T-helper 2 cell (primary cell): ENCODE measurements around the gene ZNF90.
"Not testable (repeated sequence)": the region's sequence is repeated elsewhere in the genome, so short reads cannot be mapped to it uniquely, and the experiment has no call there.

Experiments used
- DNase-seq, 5 experiments: peaks; one replicate each; pipeline versions ENCODE4 v3.0.0 to v3.0.0-alpha.2; 2012 to 2022

ZNF90 gene

DNA sequence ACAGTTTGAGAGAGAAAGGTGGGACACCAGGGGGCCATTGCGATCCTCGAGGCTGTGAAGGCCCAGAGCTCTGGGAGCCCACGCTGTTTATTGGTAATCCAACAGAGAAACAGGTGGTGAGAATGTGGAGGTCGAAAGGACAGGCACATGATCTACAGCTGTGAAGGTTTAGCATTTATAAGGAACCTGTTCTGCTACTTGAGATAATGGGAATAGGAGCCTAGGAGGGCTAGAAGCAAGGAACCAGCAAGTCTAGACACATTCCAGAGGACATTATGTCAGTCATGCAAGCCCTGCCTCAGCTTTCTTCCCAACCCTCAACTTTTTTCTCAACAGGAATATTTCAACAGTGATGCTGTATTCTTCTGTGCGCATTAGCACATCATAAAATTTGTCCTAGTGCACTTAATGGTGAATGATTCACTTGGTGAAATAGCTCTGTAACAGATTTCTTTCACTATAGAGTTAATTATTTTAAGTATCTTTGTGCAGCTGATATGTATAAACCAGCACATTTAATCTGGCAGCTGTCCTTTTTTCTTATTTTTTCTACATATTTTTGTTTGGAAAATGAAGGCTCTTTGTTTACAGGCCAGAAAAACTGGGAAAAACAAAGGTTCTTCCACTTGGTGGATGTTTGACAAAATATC is 25.4 kb downstream of the ZNF90 start:
- no peak for DNase-seq

DNA sequence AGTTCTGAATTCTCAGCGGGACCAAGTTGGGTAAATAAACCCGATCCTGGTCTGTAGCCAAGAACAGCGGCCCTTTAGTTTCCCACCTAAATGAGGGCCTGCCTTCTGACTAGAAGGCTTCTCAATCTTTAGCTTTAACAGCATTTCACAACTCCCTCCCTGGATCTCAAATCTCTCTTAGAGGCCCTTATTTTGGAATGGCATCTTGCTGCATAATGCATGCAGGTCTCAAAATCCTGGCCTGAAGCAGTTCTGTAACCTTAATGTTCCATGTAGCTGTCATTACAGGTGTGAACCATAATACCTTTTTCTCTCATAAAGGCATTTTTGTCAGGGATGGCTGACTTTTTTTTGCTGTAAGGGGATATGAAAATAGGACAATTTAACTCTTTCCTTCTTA is 29.5 kb downstream of the ZNF90 start:
- no peak for DNase-seq

DNA sequence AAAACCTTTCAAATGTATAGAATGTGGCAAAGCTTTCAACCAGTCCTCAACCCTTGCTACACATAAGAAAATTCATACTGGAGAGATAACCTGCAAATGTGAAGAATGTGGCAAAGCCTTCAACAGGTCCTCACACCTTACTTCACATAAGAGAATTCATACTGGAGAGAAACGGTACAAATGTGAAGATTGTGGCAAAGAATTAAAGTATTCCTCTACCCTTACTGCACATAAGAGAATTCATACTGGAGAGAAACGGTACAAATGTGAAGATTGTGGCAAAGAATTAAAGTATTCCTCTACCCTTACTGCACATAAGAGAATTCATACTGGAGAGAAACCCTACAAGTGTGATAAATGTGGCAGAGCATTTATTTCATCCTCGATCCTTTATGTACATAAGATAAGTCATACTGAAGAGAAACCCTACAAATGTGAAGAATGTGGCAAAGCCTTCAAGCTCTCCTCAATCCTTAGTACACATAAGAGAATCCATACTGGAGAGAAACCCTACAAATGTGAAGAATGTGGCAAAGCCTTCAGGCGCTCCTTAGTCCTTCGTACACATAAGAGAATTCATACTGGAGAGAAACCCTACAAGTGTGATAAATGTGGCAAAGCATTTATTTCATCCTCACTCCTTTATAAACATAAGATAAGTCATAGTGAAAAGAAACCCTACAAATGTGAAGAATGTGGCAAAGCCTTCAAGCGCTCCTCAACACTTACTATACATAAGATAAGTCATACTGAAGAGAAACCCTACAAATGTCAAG is 40.5 kb downstream of the ZNF90 start:
- not testable (repeated sequence) for DNase-seq

DNA sequence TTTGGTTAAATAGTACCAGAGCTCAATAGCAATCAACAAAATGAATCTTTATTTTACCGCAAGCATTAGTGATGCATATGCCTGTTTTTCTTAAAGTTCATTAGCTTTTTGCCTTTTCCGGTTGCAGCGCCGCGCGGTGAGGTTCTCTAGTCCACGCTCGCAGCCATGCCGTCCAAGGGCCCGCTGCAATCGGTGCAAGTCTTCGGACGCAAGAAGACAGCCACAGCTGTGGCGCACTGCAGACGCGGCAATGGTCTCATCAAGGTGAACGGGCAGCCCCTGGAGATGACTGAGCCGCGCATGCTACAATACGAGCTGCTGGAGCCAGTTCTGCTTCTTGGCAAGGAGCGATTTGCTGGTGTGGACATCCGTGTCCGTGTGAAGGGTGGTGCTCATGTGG is 47.1 kb downstream of the ZNF90 start:
- no peak for DNase-seq

DNA sequence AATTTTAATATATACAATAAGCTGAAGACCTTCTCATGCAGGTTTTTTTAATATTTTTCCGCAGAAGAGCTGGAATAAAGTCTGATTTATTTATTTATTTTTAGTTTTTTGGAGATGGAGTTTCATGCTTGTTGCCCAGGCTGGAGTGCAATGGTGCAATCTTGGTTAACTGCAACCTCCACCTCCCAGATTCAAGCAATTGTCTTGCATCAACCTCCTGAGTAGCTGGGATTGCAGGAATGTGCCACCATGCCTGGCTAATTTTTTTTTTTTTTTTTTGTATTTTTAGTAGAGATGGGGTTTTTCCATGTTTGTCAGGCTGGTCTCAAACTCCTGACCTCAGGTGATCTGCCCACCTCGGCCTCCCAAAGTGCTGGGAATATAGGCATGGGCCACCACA is 55.1 kb downstream of the ZNF90 start:
- not testable (repeated sequence) for DNase-seq

DNA sequence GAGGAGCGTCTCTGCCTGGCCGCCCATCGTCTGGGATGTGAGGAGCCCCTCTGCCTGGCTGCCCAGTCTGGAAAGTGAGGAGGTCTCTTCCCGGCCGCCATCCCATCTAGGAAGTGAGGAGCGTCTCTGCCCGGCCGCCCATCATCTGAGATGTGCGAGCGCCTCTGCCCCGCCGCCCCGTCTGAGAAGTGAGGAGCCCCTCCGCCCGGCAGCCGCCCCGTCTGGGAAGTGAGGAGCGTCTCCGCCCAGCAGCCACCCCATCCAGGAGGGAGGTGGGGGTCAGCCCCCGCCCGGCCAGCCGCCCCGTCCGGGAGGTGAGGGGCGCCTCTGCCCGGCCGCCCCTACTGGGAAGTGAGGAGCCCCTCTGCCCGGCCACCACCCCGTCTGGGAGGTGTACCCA is 59.9 kb downstream of the ZNF90 start:
- DNase-seq = not testable (repeated sequence)

DNA sequence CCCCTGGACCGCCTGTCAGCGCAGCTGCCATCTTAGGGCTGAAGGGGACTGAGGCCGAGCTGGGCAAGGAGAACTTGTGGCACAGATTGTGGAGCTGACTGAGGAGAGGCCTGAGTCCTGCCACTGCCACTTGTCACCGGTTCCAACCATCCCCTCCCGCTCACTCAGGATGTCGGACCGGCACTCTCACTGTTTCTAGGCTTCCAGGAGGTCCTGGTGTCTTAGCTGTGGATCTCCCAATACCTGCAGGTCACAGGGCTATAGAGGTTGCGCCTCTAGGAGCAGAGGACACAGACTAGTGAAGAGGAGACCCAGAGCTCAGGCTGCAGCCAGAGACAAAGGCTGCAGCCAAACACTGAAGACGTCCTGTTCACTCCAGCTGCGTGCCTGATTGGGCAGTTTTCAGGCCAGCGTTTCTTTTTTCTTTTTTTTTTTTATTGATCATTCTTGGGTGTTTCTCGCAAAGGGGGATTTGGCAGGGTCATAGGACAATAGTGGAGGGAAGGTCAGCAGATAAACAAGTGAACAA is 73.9 kb downstream of the ZNF90 start:
- no peak for DNase-seq

DNA sequence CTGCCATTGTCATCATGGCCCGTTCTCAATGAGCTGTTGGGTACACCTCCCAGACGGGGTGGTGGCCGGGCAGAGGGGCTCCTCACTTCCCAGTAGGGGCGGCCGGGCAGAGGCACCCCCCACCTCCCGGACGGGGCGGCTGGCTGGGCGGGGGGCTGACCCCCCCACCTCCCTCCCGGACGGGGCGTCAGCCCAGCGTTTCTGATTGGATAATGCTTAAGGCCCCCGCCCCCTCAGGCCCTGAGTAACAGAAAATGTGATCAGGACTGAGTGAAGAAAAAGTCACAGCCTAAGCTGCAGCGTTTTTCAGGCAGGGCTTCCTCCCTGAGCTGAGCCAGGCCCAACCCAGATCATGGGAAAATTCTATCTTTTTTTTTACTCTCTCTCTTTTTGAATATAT is 74.7 kb downstream of the ZNF90 start:
- not testable (repeated sequence) for DNase-seq

DNA sequence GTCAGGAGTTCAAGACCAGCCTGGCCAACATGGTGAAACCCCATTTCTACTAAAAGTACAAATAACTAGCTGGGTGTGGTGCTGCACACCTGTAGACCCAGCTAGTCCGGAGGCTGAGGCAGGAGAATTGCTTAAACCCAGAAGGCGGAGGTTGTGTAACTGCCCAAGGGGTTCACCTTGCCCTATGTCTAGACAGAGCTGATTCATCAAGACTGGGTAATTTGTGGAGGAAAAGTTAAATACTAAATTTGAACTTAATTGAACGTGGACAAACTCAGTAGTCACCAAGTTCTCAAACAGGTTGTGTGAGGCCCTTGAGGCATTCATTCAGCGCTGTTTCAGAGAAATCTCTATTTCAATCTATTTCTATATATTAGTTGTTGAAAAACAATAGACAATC is 75.5 kb downstream of the ZNF90 start:
- no peak for DNase-seq

DNA sequence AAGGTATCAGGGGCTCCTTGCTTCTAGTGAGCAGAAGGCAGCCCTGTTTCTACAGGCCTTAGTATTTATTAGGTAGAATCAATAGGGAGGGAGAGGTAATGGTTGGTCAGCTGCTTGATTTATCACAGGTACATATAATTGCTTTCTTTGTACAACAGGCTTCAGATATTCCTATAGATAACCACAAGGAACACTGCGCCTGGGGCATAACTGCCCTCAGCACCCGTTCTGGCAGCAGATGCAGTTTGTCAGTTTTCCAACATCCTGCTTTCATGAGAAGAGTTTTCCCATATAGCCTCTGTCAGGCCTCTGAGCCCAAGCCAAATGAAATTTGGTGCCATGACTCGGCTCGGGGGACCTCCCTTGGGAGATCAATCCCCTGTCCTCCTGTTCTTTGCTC is 76.8 kb downstream of the ZNF90 start:
- no peak for DNase-seq

DNA sequence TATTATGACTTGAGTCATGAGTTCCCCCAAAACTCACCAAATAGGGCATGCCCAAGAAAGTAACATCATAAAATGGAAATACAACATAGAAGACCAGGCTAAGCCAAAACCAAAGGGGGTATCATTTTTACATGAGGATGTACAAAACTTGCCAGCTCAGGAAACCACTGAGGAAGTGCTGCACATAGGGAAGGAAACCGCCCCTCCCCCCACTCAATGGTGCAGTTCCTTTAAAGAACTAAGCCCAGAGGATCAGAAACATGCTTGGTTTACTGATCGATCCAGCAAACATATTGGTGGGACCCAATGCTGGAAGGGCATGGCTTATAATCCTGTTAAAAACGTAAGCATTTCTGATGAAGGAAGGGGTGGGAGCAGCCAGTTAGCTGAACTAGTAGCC is 85.0 kb downstream of the ZNF90 start:
- peak in 2 of 5 experiments; percentile 5 to 7 for DNase-seq

DNA sequence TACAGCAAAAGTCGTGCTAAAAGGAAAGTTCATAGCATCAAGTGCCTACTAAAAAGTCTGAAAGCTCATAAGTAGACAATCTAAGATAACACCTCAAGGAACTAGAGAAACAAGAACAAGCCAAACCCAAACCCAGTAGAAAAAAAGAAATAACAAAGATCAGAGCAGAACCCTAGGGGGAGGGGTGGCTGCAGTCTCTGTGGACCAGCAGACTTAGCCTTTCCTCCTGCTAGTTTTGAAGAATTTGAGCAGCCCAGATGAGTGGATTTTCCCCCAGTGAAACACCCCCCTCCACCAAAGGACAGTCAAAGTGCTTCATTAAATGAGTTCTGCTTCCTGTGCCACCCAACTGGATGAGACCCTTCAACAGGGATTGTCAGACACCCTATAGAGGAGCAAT is 86.7 kb downstream of the ZNF90 start:
- no peak for DNase-seq

DNA sequence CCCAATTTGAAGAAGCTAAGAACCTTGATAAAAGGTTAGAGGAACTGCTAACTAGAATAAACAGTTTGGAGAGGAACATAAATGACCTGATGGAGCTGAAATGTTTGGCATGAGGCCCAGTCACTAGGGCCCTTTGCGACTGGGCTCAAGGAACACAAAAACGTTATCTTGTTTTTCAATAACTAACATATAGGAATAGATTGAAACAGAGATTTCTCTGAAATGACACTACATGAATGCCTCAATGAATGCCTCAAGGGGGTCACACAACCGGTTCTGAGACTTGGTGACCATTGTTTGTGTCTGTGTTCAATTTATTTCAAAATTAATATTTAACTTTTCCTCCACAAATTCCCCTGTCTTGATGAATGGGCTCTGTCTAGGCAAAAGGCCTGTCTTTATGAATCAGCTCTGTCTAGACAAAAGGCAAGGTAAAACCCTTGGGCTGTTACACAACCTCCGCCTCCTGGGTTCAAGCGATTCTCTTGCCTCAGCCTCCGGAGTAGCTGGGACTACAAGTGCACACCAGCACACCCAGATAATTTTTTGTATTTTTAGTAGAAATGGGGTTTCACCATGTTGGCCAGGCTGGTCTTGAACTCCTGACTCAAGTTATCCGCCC is 88.3 kb downstream of the ZNF90 start:
- DNase-seq = no peak

DNA sequence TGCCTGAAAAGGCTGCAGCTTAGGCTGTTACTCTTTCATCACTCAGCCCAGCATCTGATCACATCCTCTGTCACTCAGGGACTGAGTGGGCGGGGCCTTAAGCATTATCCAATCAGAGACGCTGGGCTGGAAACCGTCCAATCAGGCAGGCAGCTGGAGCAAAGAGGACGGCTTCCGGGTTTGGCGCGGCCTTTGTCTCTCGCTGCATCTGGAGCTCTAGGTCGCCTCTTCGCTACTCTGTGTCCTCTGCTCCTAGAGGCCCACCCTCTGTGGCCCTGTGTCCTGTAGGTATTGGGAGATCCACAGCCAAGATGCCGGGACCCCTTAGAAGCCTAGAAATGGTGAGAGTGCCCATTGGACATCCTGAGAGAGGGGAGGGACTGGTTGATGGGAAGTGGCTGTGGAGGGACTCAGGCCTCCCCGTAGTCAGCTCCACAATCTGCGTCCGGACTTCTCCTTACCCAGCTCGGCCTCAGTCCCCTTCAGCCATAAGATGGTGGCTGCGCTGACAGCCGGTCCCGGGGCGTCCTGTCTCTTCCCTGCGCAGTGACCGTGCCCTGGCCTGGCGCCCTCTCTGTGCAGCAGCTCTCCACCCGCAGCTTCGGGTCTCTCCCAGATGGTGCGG is 89.3 kb downstream of the ZNF90 start, which contains the start of gene ZNF486:
Gene ZNF486, plus strand, starts transcription at position 195 of the 625 bp plus-strand sequence. Its CDS starts 117 bp downstream, at position 312.
- peak; percentile 68 to 94 (median 84) for DNase-seq

DNA sequence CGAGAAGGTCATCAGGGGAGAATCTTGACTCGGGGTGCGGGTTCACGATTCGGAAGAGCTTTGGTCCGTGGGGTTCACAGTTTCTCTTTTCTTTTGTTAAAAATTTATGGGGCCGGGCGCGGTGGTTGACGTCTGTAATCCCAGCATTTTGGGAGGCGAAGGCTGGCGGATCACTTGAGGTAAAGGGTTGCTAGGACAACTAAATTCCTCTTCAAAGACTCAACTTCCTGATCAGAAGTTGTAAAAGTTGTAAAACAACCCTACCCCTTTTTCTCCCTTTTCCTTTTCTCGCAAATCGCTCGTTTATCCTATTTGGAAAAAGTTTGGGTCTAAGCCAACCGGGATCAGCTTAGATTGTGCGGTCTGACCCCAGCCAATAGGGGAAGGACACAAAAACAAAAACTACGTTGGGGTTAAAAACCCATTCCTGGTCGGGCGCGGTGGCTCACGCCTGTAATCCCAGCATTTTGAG is 89.9 kb downstream of the ZNF90 start:
- DNase-seq = no peak
